HG02623 (cell line): ENCODE measurements around the gene PRDM16.
"Not testable (repeated sequence)": the region's sequence is repeated elsewhere in the genome, so short reads cannot be mapped to it uniquely, and the experiment has no call there.

Source experiments
- ATAC-seq: cut with Tn5 transposase; IDR thresholded peaks from one replicate; pipeline ENCODE4 v1.9.1; 2021; ENCODE audit warnings: moderate library complexity; ENCODE audit not compliant: unreplicated experiment

The PRDM16 gene

DNA sequence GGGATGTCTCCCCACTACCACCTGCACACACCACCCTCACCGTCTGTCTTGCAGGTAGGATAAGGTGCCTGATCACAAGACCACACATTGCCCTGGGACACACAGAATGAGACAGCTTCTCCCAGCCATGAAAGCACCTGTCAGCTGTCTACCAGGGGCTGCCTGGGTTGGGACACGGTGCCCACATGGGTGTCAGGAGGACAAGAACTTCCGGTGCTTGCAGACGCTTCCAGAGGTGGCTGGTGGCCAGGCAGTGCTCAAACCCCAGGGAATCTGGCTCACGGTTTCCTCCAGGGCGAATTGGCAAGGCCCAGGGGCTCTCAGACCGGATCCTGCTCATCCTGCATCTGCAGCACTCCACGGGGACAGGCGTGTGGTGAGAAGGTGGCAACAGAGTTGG lies 202.9 kb downstream of the PRDM16 start:
- ATAC-seq: no peak

DNA sequence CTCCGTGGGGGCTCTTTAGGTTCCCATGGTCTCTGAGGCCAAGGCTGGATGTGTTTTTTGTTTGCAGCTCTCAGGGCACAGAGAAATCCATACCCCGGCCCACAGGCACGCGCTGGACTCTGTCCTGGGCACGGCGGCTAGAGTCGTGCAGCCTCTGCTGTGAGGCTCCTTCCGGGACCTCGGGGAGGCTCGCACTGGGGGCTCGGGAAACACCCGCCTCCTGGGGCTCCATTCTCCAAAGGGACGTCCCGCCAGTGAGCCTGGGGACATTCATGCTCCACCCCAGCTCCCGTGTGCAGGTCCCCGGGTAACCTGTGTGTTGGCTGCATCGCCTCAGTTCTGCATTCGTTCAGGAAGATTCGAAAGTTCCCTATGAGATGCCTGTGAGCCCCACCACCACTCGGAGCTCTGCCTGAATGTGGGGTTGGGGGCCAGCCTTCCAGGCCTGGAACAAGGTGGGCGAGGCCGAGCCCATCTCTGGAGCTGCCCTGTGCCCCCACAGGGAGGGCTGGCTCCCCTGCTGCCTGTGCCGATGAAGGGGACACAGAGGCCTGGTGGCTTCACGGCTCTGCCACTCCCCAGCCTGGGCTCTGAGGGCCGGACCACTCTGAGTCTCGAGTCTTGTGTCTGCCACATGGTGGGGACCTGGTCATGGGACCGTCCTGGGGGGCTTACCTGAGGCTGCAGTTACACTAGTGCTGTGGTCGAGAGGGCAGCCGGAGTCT lies 203.5 kb downstream of the PRDM16 start:
- ATAC-seq: no peak

DNA sequence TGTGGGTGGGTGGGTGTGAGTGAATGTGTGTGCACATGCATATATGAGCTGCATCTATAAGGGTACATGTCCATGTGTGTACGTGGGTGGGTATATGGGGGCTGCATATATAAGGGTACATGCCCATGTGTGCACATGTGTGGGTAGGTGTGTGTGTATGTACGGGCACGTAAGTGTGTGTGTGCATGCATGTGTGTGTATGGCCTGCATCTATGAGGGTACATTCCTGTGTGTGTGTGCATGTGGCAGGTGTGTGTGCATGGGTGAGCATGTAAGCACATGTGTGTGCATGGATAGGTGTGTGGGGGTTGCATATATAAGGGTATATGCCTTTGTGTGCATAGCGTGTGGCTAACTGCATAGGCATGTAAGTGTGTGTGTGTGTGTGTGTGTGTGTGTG lies 204.4 kb downstream of the PRDM16 start:
- no peak for ATAC-seq

DNA sequence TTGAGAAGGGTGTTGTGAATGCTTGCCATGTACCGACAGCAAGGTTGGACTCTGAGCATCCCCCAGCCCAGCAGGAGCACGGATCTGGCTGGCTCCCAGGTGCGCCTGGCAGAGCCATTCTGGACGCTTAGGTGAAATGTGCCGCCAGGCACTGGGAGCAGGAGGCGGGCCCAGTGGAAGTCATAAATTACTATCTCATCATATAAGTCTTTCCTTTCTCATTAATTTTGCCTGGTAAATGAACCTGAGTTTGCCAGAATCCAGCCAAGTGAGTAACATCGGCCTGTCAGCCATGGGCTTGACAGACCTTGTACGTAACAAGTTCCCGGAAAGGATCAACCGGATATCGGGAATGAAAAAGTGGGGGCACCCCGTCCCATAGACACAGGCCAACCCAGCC lies 206.0 kb downstream of the PRDM16 start:
- no peak for ATAC-seq

DNA sequence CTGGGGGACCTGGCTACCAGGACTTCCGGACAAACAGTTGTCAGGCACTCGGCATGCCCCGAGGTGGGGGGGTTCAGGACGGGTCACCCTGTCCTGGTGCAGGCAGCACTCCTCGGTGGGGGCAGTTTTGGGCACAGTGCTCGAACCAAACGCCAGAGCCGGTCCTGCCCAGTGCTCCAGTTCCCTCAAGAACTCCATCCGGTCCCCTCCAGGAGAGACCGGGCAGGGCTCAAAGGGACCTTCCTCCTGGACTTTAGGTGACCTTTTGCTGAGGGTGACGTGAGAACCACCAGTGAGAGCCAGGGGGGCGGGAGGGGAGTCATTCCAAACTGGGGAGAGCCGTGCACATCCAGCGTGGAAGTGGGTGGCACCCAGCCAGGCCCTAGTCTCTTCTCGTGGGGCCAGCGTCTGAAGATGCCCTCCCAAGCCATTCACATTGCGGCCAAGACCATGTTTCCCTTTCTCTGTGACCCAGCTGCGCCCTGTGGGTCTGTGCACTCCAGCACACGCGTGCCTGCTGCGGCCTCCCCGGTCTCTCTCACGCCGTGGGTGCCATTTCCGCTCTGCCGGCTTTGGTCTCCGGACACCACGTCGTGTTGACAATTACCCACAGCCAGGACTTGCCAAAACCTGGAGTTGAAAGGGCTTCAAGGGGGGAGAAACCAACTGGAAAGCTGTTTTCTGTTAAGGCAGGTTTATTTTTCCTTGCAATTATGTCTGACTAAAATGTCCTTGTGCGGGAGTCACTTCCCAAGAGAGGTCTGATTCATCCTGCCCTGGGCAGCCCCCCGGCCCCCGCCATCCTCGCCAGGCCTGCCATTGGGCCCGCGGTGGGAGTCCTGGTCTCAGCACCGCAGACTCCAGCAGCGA lies 206.7 kb downstream of the PRDM16 start:
- ATAC-seq: no peak

DNA sequence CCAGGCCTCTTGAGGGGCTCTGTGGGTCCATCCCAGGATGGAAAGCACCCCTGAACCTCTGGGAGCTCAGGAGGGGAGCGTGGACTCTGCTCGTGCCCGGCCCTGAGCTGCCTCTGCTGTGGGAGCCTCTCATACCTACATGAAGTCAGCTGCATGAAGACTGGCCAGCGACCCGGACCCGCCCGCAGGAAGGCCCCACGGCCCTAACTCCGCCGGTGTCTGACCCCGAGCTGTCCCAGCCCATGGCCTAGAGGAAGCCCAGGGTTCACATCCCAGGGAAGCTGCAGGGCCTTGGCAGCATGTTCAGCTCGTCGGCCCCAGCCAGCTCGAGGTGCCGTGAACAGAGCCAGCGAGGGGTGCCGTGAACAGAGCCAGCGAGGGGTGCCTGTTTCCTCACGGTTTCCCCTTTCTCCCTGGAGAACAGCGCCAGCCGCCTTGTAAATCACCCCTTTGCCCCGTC lies 207.4 kb downstream of the PRDM16 start:
- ATAC-seq: no peak

DNA sequence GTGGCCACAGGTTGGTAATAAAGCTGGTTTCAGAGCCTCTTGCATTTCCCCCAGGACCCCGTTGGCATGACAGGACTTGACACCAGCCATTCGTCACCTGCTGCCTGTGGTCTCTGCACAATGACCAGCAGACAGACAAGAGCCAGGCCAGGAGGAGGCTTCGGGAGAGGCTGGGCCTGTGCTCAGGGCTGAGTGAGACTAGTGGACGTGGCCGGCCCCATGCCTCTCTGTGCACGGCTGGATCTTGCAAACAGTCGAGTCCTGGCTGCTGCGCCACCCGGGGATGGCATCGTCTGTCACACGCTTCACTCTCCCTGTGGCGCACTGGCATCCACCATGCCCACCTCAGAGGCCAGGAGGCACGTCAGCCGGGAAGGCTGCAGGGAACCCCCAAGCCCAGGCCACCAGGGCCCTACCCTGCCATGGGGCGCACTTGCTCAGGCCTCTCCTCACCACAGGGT lies 208.0 kb downstream of the PRDM16 start:
- no peak for ATAC-seq

DNA sequence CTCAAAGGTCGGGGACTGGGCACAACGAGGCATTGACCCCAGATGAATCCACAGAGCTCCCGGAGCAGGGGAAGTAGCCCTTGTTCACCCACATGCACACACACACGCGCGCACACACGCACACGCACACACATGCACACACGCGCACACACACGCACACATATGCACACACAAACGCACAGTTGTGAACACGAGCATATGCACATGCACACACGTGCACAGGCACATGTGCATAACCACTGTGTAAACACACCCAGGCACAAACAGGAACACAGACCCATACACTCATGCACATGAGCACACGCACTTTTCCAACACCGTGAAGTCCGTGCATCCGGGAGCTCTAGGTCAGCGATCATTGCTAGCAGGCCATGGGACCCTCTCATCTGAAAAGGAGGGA lies 208.6 kb downstream of the PRDM16 start:
- no peak for ATAC-seq

DNA sequence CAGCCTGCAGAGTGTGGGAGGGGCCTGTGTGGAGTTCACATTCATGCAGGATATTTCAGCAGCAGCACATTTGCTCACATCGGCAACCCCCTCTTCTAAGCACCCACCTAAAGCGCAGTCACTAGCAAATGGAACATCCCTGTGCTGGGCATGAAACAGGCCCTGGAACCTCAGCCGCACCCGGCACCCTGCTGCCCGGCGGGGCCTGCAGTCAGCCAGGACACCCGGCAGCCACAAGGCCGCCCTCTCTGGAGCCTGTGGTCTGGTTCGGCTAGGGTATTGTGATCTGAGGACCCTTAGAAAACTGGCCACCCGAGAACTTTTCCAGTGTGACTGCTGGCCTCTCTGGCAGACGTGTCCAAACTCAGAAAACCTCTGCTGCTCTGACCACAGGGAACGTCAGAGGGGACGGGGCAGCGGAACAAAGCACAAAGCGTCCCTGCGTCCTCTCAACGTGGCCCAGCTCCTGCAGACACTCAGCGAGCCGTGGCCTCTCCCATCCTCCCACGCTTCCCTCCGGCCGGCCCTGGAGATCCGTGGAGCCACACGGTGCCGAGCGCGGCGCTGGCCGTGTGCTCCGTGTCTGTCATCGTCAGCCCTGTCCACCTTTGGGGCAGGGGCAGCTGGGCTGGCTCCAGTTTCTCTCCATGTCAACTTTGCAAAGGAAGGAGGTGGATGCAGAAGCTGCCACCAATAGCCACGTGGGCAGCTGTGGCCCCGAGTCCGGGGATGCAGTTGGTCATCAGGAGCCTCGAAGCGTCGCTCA lies 209.6 kb downstream of the PRDM16 start:
- ATAC-seq: no peak

DNA sequence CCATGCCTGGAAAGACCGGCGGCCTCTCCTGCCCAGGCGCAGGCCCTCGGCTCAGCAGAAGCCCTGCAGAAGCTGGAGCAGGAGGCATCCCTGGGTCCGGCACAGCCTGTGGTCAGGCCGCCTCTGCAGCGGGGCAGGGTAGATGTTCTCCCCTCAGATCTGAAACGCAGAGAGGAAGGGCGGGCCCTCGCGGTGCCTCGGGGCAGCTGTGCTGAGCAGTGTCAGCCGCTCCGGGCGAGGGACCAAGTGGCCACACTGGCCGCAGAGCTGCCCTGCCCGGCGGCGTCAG lies 210.1 kb downstream of the PRDM16 start:
- ATAC-seq: no peak

DNA sequence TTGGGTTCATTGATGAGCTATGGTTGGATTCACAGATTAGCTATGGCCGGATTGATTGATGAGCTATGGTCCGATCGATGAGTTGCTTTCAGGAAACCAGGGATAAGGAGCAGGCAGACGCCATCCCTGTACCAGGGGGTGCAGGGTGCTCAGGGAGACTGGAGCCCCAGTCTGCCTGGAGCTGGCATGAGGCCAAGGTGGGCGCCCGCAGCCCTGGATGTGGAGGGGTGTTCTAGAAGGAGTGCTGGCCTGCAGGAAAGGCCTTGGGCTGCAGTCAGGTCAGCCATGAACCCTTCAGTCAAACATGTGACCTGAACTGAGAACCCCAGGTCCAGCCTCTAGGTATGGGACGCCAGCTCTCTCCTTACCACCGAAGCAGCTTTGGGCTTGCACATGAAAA lies 212.7 kb downstream of the PRDM16 start:
- ATAC-seq: no peak

DNA sequence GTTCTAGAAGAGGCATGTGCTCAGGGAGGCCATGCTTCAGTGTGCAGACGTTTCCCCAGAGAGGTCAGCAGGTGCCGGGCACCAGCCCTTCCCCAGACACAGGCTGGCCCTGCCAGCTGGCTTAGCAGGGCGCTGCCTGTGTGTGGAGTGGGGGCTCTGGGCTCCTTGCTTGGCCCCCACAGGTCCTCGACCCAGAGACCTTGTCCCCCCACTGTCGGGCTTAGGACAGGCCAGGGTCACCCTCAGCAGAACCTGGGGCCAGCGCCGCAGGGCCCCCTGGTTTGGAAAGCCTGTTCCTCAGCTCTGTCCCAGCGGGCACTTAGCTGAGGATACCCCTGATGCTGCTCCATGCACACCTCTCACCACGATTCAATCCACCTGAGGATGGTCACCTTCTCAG lies 213.2 kb downstream of the PRDM16 start:
- ATAC-seq: no peak

DNA sequence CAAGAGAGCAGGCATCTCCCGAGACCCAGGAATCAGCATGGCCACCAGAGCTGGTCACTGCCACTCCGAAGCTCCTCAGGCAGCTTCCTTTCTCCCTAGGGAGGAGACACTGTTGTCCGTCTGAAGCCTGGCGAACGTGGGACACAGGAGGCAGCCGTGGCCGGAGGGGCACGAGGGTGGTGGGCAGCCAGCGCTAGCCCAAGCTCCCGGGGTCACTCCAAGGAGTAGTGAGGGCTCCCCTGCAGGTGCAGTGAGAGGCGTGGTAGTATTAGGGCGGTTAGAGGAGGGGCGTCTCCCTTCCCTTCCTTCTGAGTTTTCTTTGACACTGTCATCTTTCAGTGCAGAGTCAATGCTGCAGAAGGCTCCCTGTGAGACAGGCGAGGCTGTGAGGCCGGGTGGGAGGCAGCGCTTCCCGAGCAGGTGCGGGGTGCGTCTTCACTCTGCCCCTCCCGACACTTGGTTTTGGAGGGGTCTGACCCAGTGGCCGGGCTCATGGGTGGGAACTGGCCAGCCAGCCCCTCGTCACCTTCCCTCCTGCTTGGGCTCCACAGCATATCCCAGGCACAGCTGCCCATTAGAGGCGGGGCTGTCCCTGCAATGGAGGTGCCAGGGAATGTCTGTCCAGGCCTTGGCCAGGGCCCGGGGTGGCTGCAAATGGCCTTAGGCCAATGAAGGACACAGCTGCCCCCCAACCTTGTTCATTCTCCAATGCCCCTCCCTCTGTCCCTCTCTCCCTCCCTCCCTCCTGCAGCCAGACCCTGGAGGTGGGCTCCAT lies 213.8 kb downstream of the PRDM16 start:
- no peak for ATAC-seq

DNA sequence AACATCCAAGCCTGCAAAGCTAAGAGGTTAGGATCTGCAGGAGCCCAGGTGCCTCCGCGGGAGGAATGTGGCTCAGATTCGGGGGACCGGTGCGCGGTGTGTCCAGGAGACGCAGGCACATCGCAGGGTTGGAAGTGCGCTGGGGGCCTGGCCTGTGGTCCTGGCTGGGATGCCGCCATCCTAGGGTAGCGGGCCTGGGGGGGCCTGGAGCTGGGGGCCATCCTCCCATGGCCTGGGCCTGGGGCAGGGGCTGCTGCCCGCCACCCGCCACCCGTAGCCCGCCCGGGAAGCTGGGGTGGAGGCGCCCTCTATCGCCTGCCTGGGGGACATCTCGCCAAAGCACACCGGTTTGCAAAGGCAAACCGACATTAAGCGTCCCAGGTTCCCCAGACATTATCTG lies 214.8 kb downstream of the PRDM16 start:
- no peak for ATAC-seq

DNA sequence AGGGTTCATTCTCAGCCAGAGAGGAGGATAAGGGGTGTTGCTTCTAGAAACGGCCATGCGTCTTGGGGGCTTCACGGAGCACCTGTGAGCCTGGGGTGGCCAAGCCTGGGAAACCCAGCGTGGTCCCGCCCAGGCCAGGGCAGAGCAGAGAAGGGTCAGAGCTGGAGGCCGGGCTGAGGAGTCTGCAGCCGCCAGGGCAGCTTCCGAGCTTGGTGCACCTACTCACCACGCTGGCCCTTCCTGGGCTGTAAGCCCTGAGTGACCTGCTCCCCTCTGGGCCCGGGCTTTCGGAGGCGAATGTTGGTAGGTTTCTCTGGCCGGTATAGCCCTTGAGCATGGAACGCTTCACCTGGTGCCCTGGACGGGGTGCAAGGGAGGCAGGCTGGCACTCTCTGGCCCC lies 215.7 kb downstream of the PRDM16 start:
- no peak for ATAC-seq

DNA sequence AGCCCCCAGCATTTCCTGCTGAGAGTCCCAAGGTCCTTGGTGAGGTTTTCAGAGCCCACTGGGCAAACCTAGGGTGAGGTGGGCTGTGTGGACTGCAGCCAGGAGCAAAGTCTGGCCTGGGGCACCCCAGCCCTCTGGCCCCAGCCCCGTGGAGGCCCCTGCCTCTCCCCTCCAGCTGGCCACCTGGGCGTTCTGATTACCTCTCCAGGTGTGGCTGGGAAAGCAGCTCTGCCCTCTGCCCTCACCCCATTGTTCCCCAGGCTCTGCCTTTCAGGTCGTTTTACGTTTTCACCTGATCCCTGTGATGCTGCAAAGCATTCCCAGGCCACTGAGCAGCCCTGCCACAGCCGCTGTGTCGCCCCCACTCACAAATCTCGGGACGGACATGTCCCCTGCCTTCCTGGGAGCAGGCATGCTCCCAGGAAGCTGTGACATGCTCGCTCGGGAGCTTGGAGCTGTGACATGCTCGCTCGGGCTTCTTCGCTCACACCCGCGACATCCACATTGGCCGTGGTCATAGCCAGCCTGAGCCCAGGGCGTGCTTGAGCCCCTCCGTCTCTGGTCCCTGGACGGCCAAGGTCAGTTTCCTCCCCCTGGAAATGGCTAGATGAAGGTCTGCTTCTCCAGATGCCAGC lies 216.2 kb downstream of the PRDM16 start:
- no peak for ATAC-seq

DNA sequence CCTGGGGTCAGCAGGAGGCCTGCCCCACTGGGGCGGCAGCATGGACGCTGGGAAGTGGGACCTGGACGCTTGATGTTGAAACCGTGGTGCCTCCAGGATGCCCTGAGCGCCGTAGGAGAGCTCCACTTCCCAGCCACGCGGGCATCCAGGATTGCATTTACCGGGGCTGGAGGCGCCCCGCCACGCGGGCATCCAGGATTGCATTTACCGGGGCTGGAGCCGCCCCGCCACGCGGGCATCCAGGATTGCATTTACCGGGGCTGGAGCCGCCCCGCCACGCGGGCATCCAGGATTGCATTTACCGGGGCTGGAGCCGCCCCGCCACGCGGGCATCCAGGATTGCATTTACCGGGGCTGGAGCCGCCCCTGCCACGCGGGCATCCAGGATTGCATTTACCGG lies 218.1 kb downstream of the PRDM16 start:
- ATAC-seq: not testable (repeated sequence)

DNA sequence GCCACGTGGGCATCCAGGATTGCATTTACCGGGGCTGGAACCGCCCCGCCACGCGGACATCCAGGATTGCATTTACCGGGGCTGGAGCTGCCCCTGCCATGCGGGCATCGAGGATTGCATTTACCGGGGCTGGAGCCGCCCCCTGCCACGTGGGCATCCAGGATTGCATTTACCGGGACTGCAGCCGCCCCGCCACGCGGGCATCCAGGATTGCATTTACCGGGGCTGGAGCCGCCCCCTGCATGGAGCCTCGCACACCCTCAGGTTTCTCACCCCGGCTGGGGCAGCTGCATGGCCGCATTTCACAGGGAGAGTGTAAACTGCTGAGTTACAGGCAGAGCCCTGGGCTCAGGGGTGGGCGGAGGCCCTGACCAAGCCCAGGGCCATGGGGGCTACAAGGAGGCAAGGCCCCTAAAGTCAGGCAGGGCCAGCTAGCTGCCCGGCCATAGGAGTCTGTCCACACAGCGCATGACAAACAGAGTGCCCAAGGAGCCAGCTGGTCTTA lies 218.7 kb downstream of the PRDM16 start:
- ATAC-seq: no peak

DNA sequence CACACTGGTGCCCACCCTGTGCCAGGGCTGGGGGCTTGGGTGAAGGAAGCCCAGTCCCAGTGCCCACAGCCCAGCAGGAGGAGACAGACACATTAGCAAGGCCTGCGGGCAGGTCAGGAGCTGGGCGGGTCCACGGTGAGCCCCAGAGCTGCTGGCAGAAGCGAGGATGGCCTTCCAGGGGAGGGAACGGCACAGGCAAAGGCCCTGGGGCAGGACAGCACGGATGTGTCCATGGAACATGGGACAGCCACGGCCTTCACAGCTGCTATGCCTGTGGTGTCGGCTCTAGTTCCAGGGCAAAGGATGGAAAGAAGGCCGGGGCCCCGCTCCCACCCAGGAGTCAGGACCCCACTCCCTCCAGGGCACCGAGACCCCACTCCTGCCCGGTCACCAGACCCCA lies 220.5 kb downstream of the PRDM16 start:
- no peak for ATAC-seq

DNA sequence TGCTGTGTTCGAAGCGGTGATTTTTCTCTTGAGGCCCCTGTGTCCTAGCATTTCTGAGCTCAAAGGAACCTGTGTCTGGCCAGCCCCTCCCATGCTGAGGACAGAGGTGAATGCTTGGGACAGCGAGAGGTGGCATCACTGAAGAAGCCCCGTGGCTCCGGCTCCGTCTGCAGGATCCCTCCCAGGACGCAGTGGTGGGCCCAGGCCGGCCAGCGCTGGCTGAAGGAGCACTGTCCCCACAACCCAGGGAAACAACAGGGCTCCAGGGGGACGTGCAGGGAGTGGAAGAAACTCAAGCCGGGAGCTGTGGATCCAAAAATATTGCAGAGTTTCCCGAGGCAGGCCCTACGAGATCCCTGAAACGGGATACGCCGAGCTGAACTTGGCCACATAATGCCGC lies 221.4 kb downstream of the PRDM16 start:
- ATAC-seq: no peak
